Measurements from ENCODE around the gene MOCS3.
"Not testable (repeated sequence)": the region's sequence is repeated elsewhere in the genome, so short reads cannot be mapped to it uniquely, and the experiment has no call there.

Gene MOCS3

GRCh38 chr20:50957798-50958614 is 612 bp upstream of the MOCS3 start, which contains the start of gene DPM1:
DPM1 (minus strand) TSS chr20:50958532; CDS start chr20:50958523, 9 bp downstream.
- Mint-ChIP-seq H3K36me3 (ENCODE audit: low read depth) (peaks cover 90% of the 10 kb centered on the region), H3K9me3 (no peaks in the 10 kb centered on the region), H3K27me3 (no peaks in the 10 kb centered on the region), H3K4me3 (peak within 1 kb of the TSS; percentile 93), H3K27ac (peak within 1 kb of the TSS; percentile 100), H3K4me1 (ENCODE audit: low read depth) (peaks cover 73% of the 10 kb centered on the region)
- DNase-seq: peak; percentile 89

DNA sequence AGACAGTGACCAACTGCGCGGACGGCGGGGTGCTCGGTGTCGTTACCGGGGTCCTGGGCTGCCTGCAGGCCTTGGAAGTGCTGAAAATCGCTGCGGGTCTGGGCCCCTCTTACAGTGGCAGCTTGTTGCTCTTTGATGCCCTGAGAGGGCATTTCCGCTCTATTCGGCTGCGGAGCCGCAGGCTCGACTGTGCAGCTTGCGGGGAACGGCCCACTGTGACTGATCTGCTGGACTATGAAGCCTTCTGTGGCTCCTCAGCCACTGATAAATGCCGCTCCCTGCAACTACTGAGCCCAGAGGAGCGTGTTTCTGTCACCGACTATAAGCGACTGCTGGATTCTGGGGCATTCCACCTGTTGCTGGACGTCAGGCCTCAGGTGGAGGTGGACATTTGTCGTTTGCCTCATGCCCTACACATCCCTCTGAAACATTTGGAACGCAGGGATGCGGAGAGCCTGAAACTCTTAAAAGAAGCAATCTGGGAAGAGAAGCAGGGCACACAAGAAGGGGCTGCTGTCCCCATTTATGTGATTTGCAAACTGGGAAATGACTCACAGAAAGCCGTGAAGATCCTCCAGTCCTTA is 1.0 kb downstream of the MOCS3 start:
- H3K4me3 Mint-ChIP-seq: peak overlapping the region; percentile 93
- H3K4me1 Mint-ChIP-seq (ENCODE audit: low read depth): peaks cover 61% of the 10 kb centered on the region
- H3K9me3 Mint-ChIP-seq: no peaks in the 10 kb centered on the region
- no peaks in the 10 kb centered on the region for H3K27me3 Mint-ChIP-seq
- no peak for DNase-seq
- peak overlapping the region; percentile 100 for H3K27ac Mint-ChIP-seq
- peaks cover 81% of the 10 kb centered on the region for H3K36me3 Mint-ChIP-seq (ENCODE audit: low read depth)

GRCh38 chr20:50967586-50967985 is 9.0 kb downstream of the MOCS3 start:
- Mint-ChIP-seq H3K4me1 (ENCODE audit: low read depth) (peaks cover 6% of the 10 kb centered on the region), H3K4me3 (no peak overlapping the region), H3K27ac (peak overlapping the region; percentile 22), H3K27me3 (no peaks in the 10 kb centered on the region), H3K9me3 (no peaks in the 10 kb centered on the region), H3K36me3 (ENCODE audit: low read depth) (peaks cover 10% of the 10 kb centered on the region)
- no peak for DNase-seq

GRCh38 chr20:50968289-50968688 is 9.7 kb downstream of the MOCS3 start:
- Mint-ChIP-seq H3K36me3 (ENCODE audit: low read depth) (peaks cover 4% of the 10 kb centered on the region), H3K9me3 (no peaks in the 10 kb centered on the region), H3K4me1 (ENCODE audit: low read depth) (peaks cover 2% of the 10 kb centered on the region), H3K4me3 (no peak overlapping the region), H3K27me3 (no peaks in the 10 kb centered on the region), H3K27ac (no peak overlapping the region)
- no peak for DNase-seq

GRCh38 chr20:50969435-50969834 is 10.8 kb downstream of the MOCS3 start:
- Mint-ChIP-seq H3K4me3 (no peak overlapping the region), H3K27ac (no peak overlapping the region), H3K27me3 (no peaks in the 10 kb centered on the region), H3K36me3 (ENCODE audit: low read depth) (no peaks in the 10 kb centered on the region), H3K4me1 (ENCODE audit: low read depth) (no peaks in the 10 kb centered on the region), H3K9me3 (no peaks in the 10 kb centered on the region)
- no peak for DNase-seq

DNA sequence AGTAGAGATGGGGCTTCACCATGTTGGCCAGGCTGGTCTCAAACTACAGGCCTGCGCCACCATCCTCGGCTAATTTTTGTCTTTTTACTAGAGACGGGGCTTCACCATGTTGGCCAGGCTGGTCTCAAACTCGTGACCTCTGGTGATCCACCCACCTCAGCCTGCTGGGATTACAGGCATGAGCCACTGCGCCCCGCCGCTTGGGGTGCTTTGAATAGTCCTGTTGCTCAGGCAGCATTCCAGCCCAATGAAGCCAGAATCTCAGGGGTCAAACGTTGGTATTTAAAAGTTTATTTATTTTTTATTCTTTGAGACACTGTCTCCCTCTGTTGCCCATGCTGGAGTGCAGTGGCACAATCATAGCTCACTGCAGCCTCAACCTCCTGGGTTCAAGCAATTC is 11.3 kb downstream of the MOCS3 start:
- no peak overlapping the region for H3K27ac Mint-ChIP-seq
- H3K4me1 Mint-ChIP-seq (ENCODE audit: low read depth): no peaks in the 10 kb centered on the region
- H3K4me3 Mint-ChIP-seq: no peak overlapping the region
- no peaks in the 10 kb centered on the region for H3K36me3 Mint-ChIP-seq (ENCODE audit: low read depth)
- no peak for DNase-seq
- H3K27me3 Mint-ChIP-seq: no peaks in the 10 kb centered on the region
- no peaks in the 10 kb centered on the region for H3K9me3 Mint-ChIP-seq

GRCh38 chr20:50975701-50976330 is 17.2 kb downstream of the MOCS3 start:
- peaks cover 25% of the 10 kb centered on the region for H3K27me3 Mint-ChIP-seq
- H3K4me3 Mint-ChIP-seq: no peak overlapping the region
- H3K4me1 Mint-ChIP-seq (ENCODE audit: low read depth): peaks cover 17% of the 10 kb centered on the region
- DNase-seq: no peak
- H3K9me3 Mint-ChIP-seq: no peaks in the 10 kb centered on the region
- H3K36me3 Mint-ChIP-seq (ENCODE audit: low read depth): no peaks in the 10 kb centered on the region
- H3K27ac Mint-ChIP-seq: no peak overlapping the region

GRCh38 chr20:50977066-50978021 is 18.7 kb downstream of the MOCS3 start:
- Mint-ChIP-seq H3K4me1 (ENCODE audit: low read depth) (peaks cover 28% of the 10 kb centered on the region), H3K36me3 (ENCODE audit: low read depth) (no peaks in the 10 kb centered on the region), H3K27me3 (peaks cover 34% of the 10 kb centered on the region), H3K4me3 (no peak overlapping the region), H3K27ac (no peak overlapping the region), H3K9me3 (no peaks in the 10 kb centered on the region)
- DNase-seq: no peak

- not testable (repeated sequence) for H3K36me3 Mint-ChIP-seq (ENCODE audit: low read depth); DNase-seq; H3K4me3 Mint-ChIP-seq; H3K9me3 Mint-ChIP-seq; H3K27ac Mint-ChIP-seq
- Mint-ChIP-seq H3K4me1 (ENCODE audit: low read depth) (peaks cover 28% of the 10 kb centered on the region), H3K27me3 (peaks cover 43% of the 10 kb centered on the region)
Measured at GRCh38 chr20:50978533-50978932, 19.9 kb downstream of the MOCS3 start.

DNA sequence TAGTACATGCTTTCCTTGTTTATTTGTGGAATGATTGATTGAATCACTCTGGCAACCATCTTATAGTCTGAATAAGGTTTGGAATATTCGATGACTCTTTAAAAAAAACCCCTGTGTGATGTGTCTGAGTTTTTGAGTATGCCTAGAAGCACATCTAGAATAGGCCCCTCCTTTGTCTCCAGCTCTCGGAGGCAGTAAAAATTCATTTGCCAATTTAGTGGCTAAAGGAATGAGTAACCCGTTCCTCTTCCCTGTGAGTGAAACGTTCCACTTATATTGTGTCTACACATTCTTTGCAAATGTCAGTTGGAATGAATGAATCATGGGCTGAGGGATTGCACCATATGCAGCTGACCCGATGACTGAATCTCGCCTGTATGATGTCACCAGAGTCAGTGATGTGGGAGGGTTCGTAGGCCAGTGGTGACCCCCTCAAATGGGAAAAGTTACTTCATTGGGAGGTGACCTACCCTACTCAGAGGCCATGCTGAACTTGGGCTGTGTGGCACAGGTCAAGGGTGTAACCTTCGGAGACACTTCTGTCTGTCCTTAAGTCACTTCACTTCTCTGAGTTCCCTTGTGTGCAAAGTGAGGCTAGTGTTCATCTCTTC is 21.6 kb downstream of the MOCS3 start:
- Mint-ChIP-seq H3K27ac (peak overlapping the region; percentile 94), H3K36me3 (ENCODE audit: low read depth) (no peaks in the 10 kb centered on the region), H3K4me3 (no peak overlapping the region), H3K27me3 (peaks cover 54% of the 10 kb centered on the region), H3K4me1 (ENCODE audit: low read depth) (peaks cover 28% of the 10 kb centered on the region), H3K9me3 (no peaks in the 10 kb centered on the region)
- DNase-seq: peak; percentile 54

GRCh38 chr20:50980851-50981713 is 22.5 kb downstream of the MOCS3 start:
- Mint-ChIP-seq H3K9me3 (no peaks in the 10 kb centered on the region), H3K36me3 (ENCODE audit: low read depth) (no peaks in the 10 kb centered on the region), H3K27me3 (peaks cover 60% of the 10 kb centered on the region), H3K4me1 (ENCODE audit: low read depth) (peaks cover 28% of the 10 kb centered on the region), H3K4me3 (no peak overlapping the region), H3K27ac (peak overlapping the region; percentile 94)
- peak; percentile 66 for DNase-seq

DNA sequence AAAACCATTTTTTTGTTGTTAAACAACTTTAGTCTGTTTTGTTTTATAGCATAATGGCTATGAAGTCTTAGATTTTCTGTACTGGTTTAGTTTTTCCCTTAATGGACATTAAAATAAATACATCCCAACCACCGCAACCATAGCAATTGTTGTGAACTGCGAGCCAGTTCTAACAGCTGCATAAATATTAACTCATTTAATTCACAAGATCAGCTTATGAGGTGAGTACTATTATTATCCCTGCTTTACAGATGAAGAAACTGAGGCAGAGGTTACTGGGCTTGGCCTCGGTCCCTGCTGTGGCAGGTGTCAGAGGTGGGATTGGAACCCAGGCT is 23.1 kb downstream of the MOCS3 start:
- H3K9me3 Mint-ChIP-seq: no peaks in the 10 kb centered on the region
- H3K36me3 Mint-ChIP-seq (ENCODE audit: low read depth): no peaks in the 10 kb centered on the region
- no peak overlapping the region for H3K27ac Mint-ChIP-seq
- DNase-seq: no peak
- H3K4me3 Mint-ChIP-seq: no peak overlapping the region
- peaks cover 28% of the 10 kb centered on the region for H3K4me1 Mint-ChIP-seq (ENCODE audit: low read depth)
- H3K27me3 Mint-ChIP-seq: peaks cover 63% of the 10 kb centered on the region

DNA sequence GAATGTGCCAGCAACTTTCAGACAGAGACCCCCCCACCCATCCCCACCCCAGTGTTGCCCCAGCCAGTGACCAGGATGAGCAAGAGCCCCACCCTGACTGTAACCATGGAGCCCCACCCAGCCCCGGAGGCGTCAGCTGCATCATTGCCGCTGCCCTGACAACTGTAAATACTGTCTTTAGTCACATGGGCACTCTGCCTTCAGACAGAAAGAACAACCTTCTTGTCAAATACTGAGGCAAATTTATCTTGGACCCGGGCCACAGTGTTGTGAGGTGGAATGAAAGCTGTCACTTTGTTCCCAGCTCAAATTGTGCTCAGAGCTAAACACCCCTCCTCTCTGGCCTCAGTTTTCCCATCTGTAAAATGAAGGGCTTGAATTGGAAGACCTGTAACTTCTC is 23.7 kb downstream of the MOCS3 start:
- Mint-ChIP-seq H3K4me3 (no peak overlapping the region), H3K27ac (no peak overlapping the region), H3K9me3 (no peaks in the 10 kb centered on the region), H3K36me3 (ENCODE audit: low read depth) (no peaks in the 10 kb centered on the region), H3K27me3 (peaks cover 62% of the 10 kb centered on the region), H3K4me1 (ENCODE audit: low read depth) (peaks cover 28% of the 10 kb centered on the region)
- no peak for DNase-seq
